ENCODE data around the gene MAP6. TPM values are rescaled to one million over a fixed set of nuclear protein-coding genes. Genes with fewer than 3 reads are reported as not detected.
A peak's percentile ranks its signal among the peaks of the same experiment; 100 is the strongest.

The MAP6 gene
- total and polyA plus RNA-seq, 9 of the 15 experiments (the other 6 are each of a cell fraction or from before 2014, with no cell fraction given), result not detected

DNA sequence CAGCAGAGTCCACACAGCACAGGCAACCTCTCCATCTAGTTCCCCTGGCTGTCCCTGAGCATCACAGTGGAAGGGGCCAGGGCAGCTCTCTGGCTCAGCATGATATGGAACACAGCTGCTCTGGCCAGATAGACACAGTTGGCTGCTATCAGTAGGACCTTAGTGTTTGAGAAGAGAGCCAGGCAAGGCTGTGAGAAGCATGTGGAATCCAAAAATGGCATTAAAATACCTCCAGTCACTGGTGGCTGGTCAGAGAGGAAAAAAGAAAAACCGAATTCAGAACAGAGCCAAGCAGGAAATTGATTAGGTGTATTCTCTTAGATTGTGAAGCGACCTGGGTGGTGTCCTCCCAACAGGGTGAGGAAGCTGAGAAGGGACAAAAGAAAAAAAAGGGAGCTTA is 78.9 kb downstream of the MAP6 start (continued):
- TF ChIP-seq FOXP1 (CRISPR knock-in tag; IDR thresholded peaks at IDR 0.05), result no peak
- TF ChIP-seq, protein P1, sequence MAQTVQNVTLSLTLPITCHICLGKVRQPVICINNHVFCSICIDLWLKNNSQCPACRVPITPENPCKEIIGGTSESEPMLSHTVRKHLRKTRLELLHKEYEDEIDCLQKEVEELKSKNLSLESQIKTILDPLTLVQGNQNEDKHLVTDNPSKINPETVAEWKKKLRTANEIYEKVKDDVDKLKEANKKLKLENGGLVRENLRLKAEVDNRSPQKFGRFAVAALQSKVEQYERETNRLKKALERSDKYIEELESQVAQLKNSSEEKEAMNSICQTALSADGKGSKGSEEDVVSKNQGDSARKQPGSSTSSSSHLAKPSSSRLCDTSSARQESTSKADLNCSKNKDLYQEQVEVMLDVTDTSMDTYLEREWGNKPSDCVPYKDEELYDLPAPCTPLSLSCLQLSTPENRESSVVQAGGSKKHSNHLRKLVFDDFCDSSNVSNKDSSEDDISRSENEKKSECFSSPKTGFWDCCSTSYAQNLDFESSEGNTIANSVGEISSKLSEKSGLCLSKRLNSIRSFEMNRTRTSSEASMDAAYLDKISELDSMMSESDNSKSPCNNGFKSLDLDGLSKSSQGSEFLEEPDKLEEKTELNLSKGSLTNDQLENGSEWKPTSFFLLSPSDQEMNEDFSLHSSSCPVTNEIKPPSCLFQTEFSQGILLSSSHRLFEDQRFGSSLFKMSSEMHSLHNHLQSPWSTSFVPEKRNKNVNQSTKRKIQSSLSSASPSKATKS (CRISPR knock-in tag; IDR thresholded peaks at IDR 0.05), result no peak
- no peak for TF ChIP-seq IRF2 (CRISPR knock-in tag; IDR thresholded peaks at IDR 0.05)
- no peak for TF ChIP-seq DNMT1 (IDR thresholded peaks at IDR 0.05)
- no peak for TF ChIP-seq FOXJ3 (CRISPR knock-in tag; IDR thresholded peaks at IDR 0.05)
- TF ChIP-seq, protein P2, sequence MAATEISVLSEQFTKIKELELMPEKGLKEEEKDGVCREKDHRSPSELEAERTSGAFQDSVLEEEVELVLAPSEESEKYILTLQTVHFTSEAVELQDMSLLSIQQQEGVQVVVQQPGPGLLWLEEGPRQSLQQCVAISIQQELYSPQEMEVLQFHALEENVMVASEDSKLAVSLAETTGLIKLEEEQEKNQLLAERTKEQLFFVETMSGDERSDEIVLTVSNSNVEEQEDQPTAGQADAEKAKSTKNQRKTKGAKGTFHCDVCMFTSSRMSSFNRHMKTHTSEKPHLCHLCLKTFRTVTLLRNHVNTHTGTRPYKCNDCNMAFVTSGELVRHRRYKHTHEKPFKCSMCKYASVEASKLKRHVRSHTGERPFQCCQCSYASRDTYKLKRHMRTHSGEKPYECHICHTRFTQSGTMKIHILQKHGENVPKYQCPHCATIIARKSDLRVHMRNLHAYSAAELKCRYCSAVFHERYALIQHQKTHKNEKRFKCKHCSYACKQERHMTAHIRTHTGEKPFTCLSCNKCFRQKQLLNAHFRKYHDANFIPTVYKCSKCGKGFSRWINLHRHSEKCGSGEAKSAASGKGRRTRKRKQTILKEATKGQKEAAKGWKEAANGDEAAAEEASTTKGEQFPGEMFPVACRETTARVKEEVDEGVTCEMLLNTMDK (IDR thresholded peaks at IDR 0.05; ENCODE audit: borderline replicate concordance, insufficient read depth, low read depth, low read length, poor library complexity, severe bottlenecking), result no peak
- no peak for TF ChIP-seq POU5F1 (IDR thresholded peaks at IDR 0.05; ENCODE audit: borderline replicate concordance, low read depth, low read length, partially characterized antibody)
- TF ChIP-seq, protein P3, sequence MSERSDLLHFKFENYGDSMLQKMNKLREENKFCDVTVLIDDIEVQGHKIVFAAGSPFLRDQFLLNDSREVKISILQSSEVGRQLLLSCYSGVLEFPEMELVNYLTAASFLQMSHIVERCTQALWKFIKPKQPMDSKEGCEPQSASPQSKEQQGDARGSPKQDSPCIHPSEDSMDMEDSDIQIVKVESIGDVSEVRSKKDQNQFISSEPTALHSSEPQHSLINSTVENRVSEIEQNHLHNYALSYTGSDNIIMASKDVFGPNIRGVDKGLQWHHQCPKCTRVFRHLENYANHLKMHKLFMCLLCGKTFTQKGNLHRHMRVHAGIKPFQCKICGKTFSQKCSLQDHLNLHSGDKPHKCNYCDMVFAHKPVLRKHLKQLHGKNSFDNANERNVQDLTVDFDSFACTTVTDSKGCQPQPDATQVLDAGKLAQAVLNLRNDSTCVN (CRISPR knock-in tag; IDR thresholded peaks at IDR 0.05), result no peak
- peak; percentile 92 for TF ChIP-seq CTBP1 (IDR thresholded peaks at IDR 0.05; ENCODE audit: borderline replicate concordance)
- TF ChIP-seq YY1 (IDR thresholded peaks at IDR 0.05; ENCODE audit: borderline replicate concordance in 1 of 3, control insufficient read depth in 1 of 3, extremely low read depth in 1 of 3, insufficient read depth in 3 of 3, insufficient read length in 1 of 3, insufficient replicate concordance in 2 of 3, low read depth in 1 of 3, low read length in 2 of 3), result peak in 1 of 3 experiments; percentile 9
- no peak for TF ChIP-seq ZNF584 (CRISPR knock-in tag; IDR thresholded peaks at IDR 0.05; ENCODE audit: low read depth)
- TF ChIP-seq MTA1 (IDR thresholded peaks at IDR 0.05; ENCODE audit: borderline replicate concordance), result peak; percentile 53; the same call in 1 of the 2 replicates
- 0 out of 2 replicates have a peak, but pooled peaks have one; percentile 45 for TF ChIP-seq ELF4 (CRISPR knock-in tag; IDR thresholded peaks at IDR 0.05)
- no peak for TF ChIP-seq NR4A1 (CRISPR knock-in tag; IDR thresholded peaks at IDR 0.05)
- no peak for TF ChIP-seq NR4A1 (tag; IDR thresholded peaks at IDR 0.05)
- TF ChIP-seq, protein P4, sequence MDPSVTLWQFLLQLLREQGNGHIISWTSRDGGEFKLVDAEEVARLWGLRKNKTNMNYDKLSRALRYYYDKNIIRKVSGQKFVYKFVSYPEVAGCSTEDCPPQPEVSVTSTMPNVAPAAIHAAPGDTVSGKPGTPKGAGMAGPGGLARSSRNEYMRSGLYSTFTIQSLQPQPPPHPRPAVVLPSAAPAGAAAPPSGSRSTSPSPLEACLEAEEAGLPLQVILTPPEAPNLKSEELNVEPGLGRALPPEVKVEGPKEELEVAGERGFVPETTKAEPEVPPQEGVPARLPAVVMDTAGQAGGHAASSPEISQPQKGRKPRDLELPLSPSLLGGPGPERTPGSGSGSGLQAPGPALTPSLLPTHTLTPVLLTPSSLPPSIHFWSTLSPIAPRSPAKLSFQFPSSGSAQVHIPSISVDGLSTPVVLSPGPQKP (CRISPR knock-in tag; IDR thresholded peaks at IDR 0.05), result no peak
- no peak for TF ChIP-seq PURB (CRISPR knock-in tag; IDR thresholded peaks at IDR 0.05; ENCODE audit: low read depth)
- TF ChIP-seq BMI1 (IDR thresholded peaks at IDR 0.05; ENCODE audit: low read length), result no peak
- TF ChIP-seq RBM25 (IDR thresholded peaks at IDR 0.05; ENCODE audit: low read depth, low read length, severe bottlenecking), result no peak

Data from K562 (cell line).